Measurements from ENCODE around the gene MTRF1L. TPM values are rescaled to one million over a fixed set of nuclear protein-coding genes. Genes with fewer than 3 reads are reported as not detected.
"Not testable (repeated sequence)": the region's sequence is repeated elsewhere in the genome, so short reads cannot be mapped to it uniquely, and the experiment has no call there.

The MTRF1L gene
- total RNA-seq, 8 experiments from 2014 or later, result 12.1 to 24.5 (median 20.3) TPM

GRCh38 chr6:152999538-152999937 is 3.0 kb downstream of the MTRF1L start:
- H3K4me3 ChIP-seq; ATAC-seq (replicated peaks in 6 of 8); H3K27ac ChIP-seq; in situ Hi-C loops (cut with MboI; ENCODE audit: low pct_unique_long_range_greater_than_20kb in 2 of 9, low sequenced_read_pairs in 9 of 9, unreplicated experiment in 9 of 9): not testable (repeated sequence)
- H3K4me1 ChIP-seq (replicated peaks in 1 of 2), result peaks cover 13 to 22% of the 10 kb centered on the region in 2 donors
- WGBS, 10 experiments, result 65 to 100% (median 80%) methylated on average over 1 to 2 of the region's 2 CpGs; no CpG with 5 or more reads in 1 of the 10 experiments

- ATAC-seq (replicated peaks in 6 of 8), result no peak
- H3K4me3 ChIP-seq, result no peak overlapping the region
- H3K27ac ChIP-seq, result no peak overlapping the region
- in situ Hi-C loops (cut with MboI; ENCODE audit: low pct_unique_long_range_greater_than_20kb in 2 of 9, low sequenced_read_pairs in 9 of 9, unreplicated experiment in 9 of 9), result no loop called here
- no peaks in the 10 kb centered on the region for H3K4me1 ChIP-seq (replicated peaks in 1 of 2)
Observed at GRCh38 chr6:152993847-152994246, 8.7 kb downstream of the MTRF1L start.

GRCh38 chr6:152993431-152993830 is 9.1 kb downstream of the MTRF1L start:
- in situ Hi-C loops (cut with MboI; ENCODE audit: low pct_unique_long_range_greater_than_20kb in 2 of 9, low sequenced_read_pairs in 9 of 9, unreplicated experiment in 9 of 9), result no loop called here

GRCh38 chr6:152986978-152987377 is 15.5 kb downstream of the MTRF1L start:
- Histone ChIP-seq H3K4me3 (no peak overlapping the region), H3K27ac (no peak overlapping the region), H3K4me1 (replicated peaks in 1 of 2) (peaks cover 0 to 8% of the 10 kb centered on the region in 2 donors)
- in situ Hi-C loops (cut with MboI; ENCODE audit: low pct_unique_long_range_greater_than_20kb in 2 of 9, low sequenced_read_pairs in 9 of 9, unreplicated experiment in 9 of 9), result no loop called here
- ATAC-seq (replicated peaks in 6 of 8), result no peak
- 72 to 100% (median 100%) methylated on average over 1 to 2 of the region's 2 CpGs; no CpG with 5 or more reads in 2 of the 10 experiments for WGBS, 10 experiments

More at GRCh38 chr6:152993431-152993830, 9.1 kb downstream of the MTRF1L start:
- no peaks in the 10 kb centered on the region for H3K4me1 ChIP-seq (replicated peaks in 1 of 2)
- ATAC-seq (replicated peaks in 6 of 8), result peak in 2 of 8 experiments; percentile 21 to 37
- H3K27ac ChIP-seq, result no peak overlapping the region
- H3K4me3 ChIP-seq, result no peak overlapping the region

- ATAC-seq (replicated peaks in 6 of 8); in situ Hi-C loops (cut with MboI; ENCODE audit: low pct_unique_long_range_greater_than_20kb in 2 of 9, low sequenced_read_pairs in 9 of 9, unreplicated experiment in 9 of 9); H3K27ac ChIP-seq; H3K4me1 ChIP-seq (replicated peaks in 1 of 2): not testable (repeated sequence)
- H3K4me3 ChIP-seq, result peak overlapping the region in 2 of 5 donors; percentile 57 to 67
- 62 to 100% (median 93%) methylated on average over 1 to 11 of the region's 11 CpGs; no CpG with 5 or more reads in 1 of the 10 experiments for WGBS, 10 experiments
Observed at GRCh38 chr6:152985300-152985699, 17.2 kb downstream of the MTRF1L start.

- in situ Hi-C loops (cut with MboI; ENCODE audit: low pct_unique_long_range_greater_than_20kb in 2 of 9, low sequenced_read_pairs in 9 of 9, unreplicated experiment in 9 of 9), result no loop called here
- WGBS, 10 experiments, result 0 to 17% (median 0%) methylated on average over 2 to 7 of the region's 7 CpGs; no CpG with 5 or more reads in 1 of the 10 experiments
- peaks cover 0 to 8% of the 10 kb centered on the region in 2 donors for H3K4me1 ChIP-seq (replicated peaks in 1 of 2)
- no peak for ATAC-seq (replicated peaks in 6 of 8)
- peak overlapping the region; percentile 88 to 91 for H3K27ac ChIP-seq
- peak overlapping the region; percentile 57 to 83 (median 67) for H3K4me3 ChIP-seq
Observed at GRCh38 chr6:152984513-152984872, 18.0 kb downstream of the MTRF1L start.

- Histone ChIP-seq H3K27ac (peak overlapping the region; percentile 88 to 91), H3K4me3 (peak overlapping the region; percentile 57 to 83 (median 67)), H3K4me1 (replicated peaks in 1 of 2) (peaks cover 0 to 8% of the 10 kb centered on the region in 2 donors)
- in situ Hi-C loops (cut with MboI; ENCODE audit: low pct_unique_long_range_greater_than_20kb in 2 of 9, low sequenced_read_pairs in 9 of 9, unreplicated experiment in 9 of 9), result no loop called here
- peak in 7 of 8 experiments; percentile 2 to 56 (median 5) for ATAC-seq (replicated peaks in 6 of 8)
- WGBS, 10 experiments, result 0 to 4% (median 0%) methylated on average over 1 to 18 of the region's 38 CpGs
Observed at GRCh38 chr6:152983637-152984512, 18.6 kb downstream of the MTRF1L start.

- in situ Hi-C loops (cut with MboI; ENCODE audit: low pct_unique_long_range_greater_than_20kb in 2 of 9, low sequenced_read_pairs in 9 of 9, unreplicated experiment in 9 of 9), result no loop called here
- peaks cover 4 to 13% of the 10 kb centered on the region in 2 donors for H3K4me1 ChIP-seq (replicated peaks in 1 of 2)
- peak within 1 kb of the TSS; percentile 88 to 91 for H3K27ac ChIP-seq
- H3K4me3 ChIP-seq, result peak within 1 kb of the TSS; percentile 57 to 83 (median 67)
- peak; percentile 77 to 94 (median 92) for ATAC-seq (replicated peaks in 6 of 8)
- 0 to 2% (median 0%) methylated on average over 2 to 20 of the region's 66 CpGs; no CpG with 5 or more reads in 5 of the 10 experiments for WGBS, 10 experiments
Observed at GRCh38 chr6:152982904-152983636, 19.4 kb downstream of the MTRF1L start, which contains the start of gene FBXO5. Gene FBXO5, minus strand, starts transcription at chr6:152983041. Its CDS starts 82 bp downstream, at chr6:152982959.

- in situ Hi-C loops (cut with MboI; ENCODE audit: low pct_unique_long_range_greater_than_20kb in 2 of 9, low sequenced_read_pairs in 9 of 9, unreplicated experiment in 9 of 9), result no loop called here
- H3K27ac ChIP-seq, result no peak overlapping the region
- H3K4me3 ChIP-seq, result peak overlapping the region; percentile 57 to 83 (median 67)
- peak in 5 of 8 experiments; percentile 0 to 1 (median 0) for ATAC-seq (replicated peaks in 6 of 8)
- peaks cover 11 to 21% of the 10 kb centered on the region in 2 donors for H3K4me1 ChIP-seq (replicated peaks in 1 of 2)
- WGBS, 10 experiments, result 0 to 11% (median 0%) methylated on average over 2 to 9 of the region's 71 CpGs; no CpG with 5 or more reads in 1 of the 10 experiments
Observed at GRCh38 chr6:152981989-152982903, 20.3 kb downstream of the MTRF1L start.

- no peak for ATAC-seq (replicated peaks in 6 of 8)
- Histone ChIP-seq H3K4me3 (peak overlapping the region in 1 of 5 donors; percentile 57), H3K27ac (no peak overlapping the region), H3K4me1 (replicated peaks in 1 of 2) (peaks cover 21 to 31% of the 10 kb centered on the region in 2 donors)
- in situ Hi-C loops (cut with MboI; ENCODE audit: low pct_unique_long_range_greater_than_20kb in 2 of 9, low sequenced_read_pairs in 9 of 9, unreplicated experiment in 9 of 9), result no loop called here
- 0 to 30% (median 6%) methylated on average over 2 of the region's 2 CpGs; no CpG with 5 or more reads in 1 of the 10 experiments for WGBS, 10 experiments
Observed at GRCh38 chr6:152981219-152981618, 21.3 kb downstream of the MTRF1L start.

GRCh38 chr6:152980656-152981055 is 21.9 kb downstream of the MTRF1L start:
- Histone ChIP-seq H3K4me1 (replicated peaks in 1 of 2) (peaks cover 21 to 32% of the 10 kb centered on the region in 2 donors), H3K4me3 (no peak overlapping the region), H3K27ac (no peak overlapping the region)
- no peak for ATAC-seq (replicated peaks in 6 of 8)
- in situ Hi-C loops (cut with MboI; ENCODE audit: low pct_unique_long_range_greater_than_20kb in 2 of 9, low sequenced_read_pairs in 9 of 9, unreplicated experiment in 9 of 9), result no loop called here
- WGBS, 10 experiments, result 7 to 67% (median 20%) methylated on average over 1 of the region's 1 CpG; no CpG with 5 or more reads in 1 of the 10 experiments

- no peak overlapping the region for H3K27ac ChIP-seq
- no peak for ATAC-seq (replicated peaks in 6 of 8)
- no peak overlapping the region for H3K4me3 ChIP-seq
- 70 to 100% (median 88%) methylated on average over 1 of the region's 1 CpG; no CpG with 5 or more reads in 1 of the 10 experiments for WGBS, 10 experiments
- in situ Hi-C loops (cut with MboI; ENCODE audit: low pct_unique_long_range_greater_than_20kb in 2 of 9, low sequenced_read_pairs in 9 of 9, unreplicated experiment in 9 of 9), result no loop called here
- peaks cover 21 to 29% of the 10 kb centered on the region in 2 donors for H3K4me1 ChIP-seq (replicated peaks in 1 of 2)
Observed at GRCh38 chr6:152979116-152979515, 23.4 kb downstream of the MTRF1L start.
